Cardiac muscle cell (in vitro differentiated cells and primary cell): ENCODE results near the gene KDM4C. TPM values are rescaled to one million over a fixed set of nuclear protein-coding genes. Genes with fewer than 3 reads are reported as not detected.

Experiments
- DNase-seq, 2 donors: peaks; one replicate each; pipeline versions ENCODE4 v3.0.0 to v3.0.0-alpha.2; 2010 to 2017; ENCODE audit warnings: low read depth in 1 of 2, low spot score in 1 of 2
- H3K27ac ChIP-seq: fragments of 200-600 bp; sonication (generic); 2 replicates; pipeline ENCODE4 v1.5.1; 2016
- H3K27me3 ChIP-seq: fragments of 200-600 bp; sonication (generic); 2 replicates; pipeline ENCODE4 v1.6.0; 2016; ENCODE audit warnings: control low read depth
- H3K36me3 ChIP-seq: fragments of 200-600 bp; sonication (generic); 2 replicates; pipeline ENCODE4 v1.5.1; 2016; ENCODE audit warnings: control low read depth
- H3K4me1 ChIP-seq: fragments of 200-600 bp; sonication (generic); 2 replicates; pipeline ENCODE4 v1.8.1; 2017; ENCODE audit warnings: low read depth, mild to moderate bottlenecking, mixed run types
- H3K4me3 ChIP-seq: fragments of 200-600 bp; sonication (generic); 2 replicates; pipeline ENCODE4 v1.5.1; 2016; ENCODE audit warnings: mild to moderate bottlenecking
- H3K9me3 ChIP-seq: fragments of 200-600 bp; sonication (generic); 2 replicates; pipeline ENCODE4 v1.5.1; 2017; ENCODE audit warnings: low read depth, mild to moderate bottlenecking, control low read depth
- CTCF ChIP-seq: IDR thresholded peaks from 2 replicates; pipeline ENCODE4 v1.5.1; 2012; ENCODE audit warnings: low read depth, mild to moderate bottlenecking, low read length
- polyA plus RNA-seq: library from polyadenylated mRNA; unstranded; fragments of >200 nt; fragmentation: Nextera tagmentation; extraction: Ambion mirVana; gene quantifications from 2 replicates; pipeline ENCODE4 v1.2.1, GENCODE V29; 2016
- total RNA-seq: library from RNA; depleted of rRNA; stranded (reverse); fragments of >200 nt; gene quantifications from 2 replicates; pipeline ENCODE4 v1.2.3, GENCODE V29; 2016

KDM4C gene
- total and polyA plus RNA-seq, 2 experiments from 2014 or later: 15.1 to 32.0 TPM

DNA sequence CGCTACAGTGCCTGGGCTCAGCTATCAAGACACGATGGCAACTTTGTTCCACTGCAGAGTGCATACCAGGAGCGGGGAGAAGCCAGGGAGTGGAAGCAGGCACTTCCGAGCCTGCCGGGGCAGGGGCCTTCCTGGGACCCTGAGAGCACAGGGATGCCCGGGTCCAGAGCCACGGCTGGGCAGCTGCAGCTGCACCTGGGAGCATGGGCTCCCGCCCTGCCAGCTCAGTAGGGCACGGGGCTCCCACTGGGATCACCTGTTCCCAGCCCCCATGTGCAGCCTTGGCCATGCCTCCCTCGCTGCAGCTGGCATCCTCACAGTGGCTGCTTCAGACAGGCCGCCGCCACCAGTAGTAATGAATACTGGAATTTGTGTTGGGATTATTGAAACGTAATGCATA lies 391.5 kb downstream of the KDM4C start:
- H3K9me3 ChIP-seq: no peaks in the 10 kb centered on the region
- H3K27me3 ChIP-seq: no peaks in the 10 kb centered on the region
- H3K36me3 ChIP-seq: no peaks in the 10 kb centered on the region
- H3K4me3 ChIP-seq: no peak overlapping the region
- peaks cover 78% of the 10 kb centered on the region for H3K4me1 ChIP-seq
- no peak for DNase-seq
- peak overlapping the region; percentile 85 for H3K27ac ChIP-seq
- TF ChIP-seq CTCF: no peak

DNA sequence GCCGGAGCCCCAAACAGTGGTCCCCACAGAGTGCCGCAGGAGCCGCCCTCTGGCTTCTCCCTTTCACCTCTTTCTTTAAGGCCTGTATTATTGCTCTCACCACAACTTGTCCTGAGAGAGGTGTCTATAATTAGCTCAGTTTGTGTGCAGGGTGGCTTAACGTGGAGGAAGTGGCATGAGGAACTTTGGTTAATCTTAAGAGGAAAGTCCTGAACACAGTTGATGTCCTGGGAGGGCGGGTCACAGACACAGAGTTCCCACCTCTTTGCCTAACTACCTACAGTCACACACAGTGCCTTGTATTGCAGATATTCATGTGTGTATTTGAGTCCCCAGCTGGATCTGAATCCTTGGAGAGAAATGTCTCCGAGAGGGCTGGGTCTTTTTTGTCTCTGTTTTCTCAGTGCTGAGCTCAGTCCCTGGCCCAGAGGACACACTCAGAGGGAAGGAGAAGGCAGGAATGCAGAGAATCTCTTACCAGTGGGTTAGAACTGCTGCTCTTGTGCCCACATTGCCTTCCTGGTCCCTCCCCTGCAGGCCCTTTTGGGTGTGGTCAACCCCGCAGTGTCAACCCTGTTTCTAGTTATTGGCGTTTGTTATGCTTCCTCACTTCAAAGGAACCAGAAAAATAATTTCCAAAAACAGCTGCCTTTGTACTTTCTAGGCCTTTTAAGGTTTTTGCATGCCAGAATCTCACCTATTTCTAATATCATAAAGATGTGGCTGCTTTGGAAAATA lies 392.5 kb downstream of the KDM4C start:
- H3K27ac ChIP-seq: peak overlapping the region; percentile 85
- H3K9me3 ChIP-seq: no peaks in the 10 kb centered on the region
- TF ChIP-seq CTCF: no peak
- H3K36me3 ChIP-seq: no peaks in the 10 kb centered on the region
- H3K4me3 ChIP-seq: no peak overlapping the region
- H3K27me3 ChIP-seq: no peaks in the 10 kb centered on the region
- DNase-seq: no peak
- peaks cover 73% of the 10 kb centered on the region for H3K4me1 ChIP-seq

DNA sequence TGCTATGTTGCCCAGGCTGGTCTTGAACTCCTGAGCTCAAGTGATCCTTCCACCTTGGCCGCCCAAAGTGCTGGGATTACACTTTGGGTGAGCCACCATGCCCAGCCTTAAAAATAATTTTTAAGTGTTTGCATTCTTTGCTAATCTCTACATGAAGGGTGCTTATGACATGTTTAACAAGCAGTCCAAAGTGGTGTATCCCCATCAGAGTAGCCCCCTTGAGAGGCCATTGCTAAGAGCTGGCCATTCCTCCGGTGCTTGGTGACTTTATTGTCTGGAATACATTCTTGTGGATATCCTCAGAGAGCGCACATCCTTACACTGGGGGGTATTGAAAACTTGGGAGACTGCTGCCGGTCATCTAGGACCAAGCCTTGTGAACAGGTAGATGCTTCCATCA lies 395.4 kb downstream of the KDM4C start:
- TF ChIP-seq CTCF: no peak

DNA sequence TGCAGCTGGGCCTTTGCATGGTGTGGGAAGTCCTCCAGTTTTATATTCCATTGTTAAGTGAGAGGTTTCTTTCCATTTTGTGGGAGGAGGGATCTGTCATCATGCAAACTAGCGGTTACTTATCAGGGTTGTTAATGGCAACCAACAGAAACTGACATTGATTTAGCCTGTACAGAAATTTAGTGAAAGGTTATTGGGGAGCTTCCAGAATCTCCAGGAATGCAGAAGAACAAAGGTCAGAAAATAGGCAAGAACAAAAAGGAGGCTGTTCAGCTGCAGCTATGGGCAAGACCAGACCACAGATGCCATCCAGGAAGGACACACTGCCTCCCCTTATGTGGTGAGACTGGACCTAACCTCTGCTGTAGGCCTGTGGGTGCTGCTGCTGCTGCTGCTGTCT lies 395.8 kb downstream of the KDM4C start:
- no peak overlapping the region for H3K4me3 ChIP-seq
- H3K27ac ChIP-seq: peak overlapping the region; percentile 82
- no peak for TF ChIP-seq CTCF
- H3K27me3 ChIP-seq: no peaks in the 10 kb centered on the region
- H3K9me3 ChIP-seq: no peaks in the 10 kb centered on the region
- DNase-seq: peak in 1 of 2 donors; percentile 92
- H3K4me1 ChIP-seq: peaks cover 47% of the 10 kb centered on the region
- no peaks in the 10 kb centered on the region for H3K36me3 ChIP-seq

More for the DNA sequence above, 395.4 kb downstream of the KDM4C start:
- peaks cover 47% of the 10 kb centered on the region for H3K4me1 ChIP-seq
- DNase-seq: peak; percentile 9 to 56
- H3K27me3 ChIP-seq: no peaks in the 10 kb centered on the region
- no peaks in the 10 kb centered on the region for H3K9me3 ChIP-seq
- H3K27ac ChIP-seq: peak overlapping the region; percentile 82
- H3K36me3 ChIP-seq: no peaks in the 10 kb centered on the region
- no peak overlapping the region for H3K4me3 ChIP-seq

DNA sequence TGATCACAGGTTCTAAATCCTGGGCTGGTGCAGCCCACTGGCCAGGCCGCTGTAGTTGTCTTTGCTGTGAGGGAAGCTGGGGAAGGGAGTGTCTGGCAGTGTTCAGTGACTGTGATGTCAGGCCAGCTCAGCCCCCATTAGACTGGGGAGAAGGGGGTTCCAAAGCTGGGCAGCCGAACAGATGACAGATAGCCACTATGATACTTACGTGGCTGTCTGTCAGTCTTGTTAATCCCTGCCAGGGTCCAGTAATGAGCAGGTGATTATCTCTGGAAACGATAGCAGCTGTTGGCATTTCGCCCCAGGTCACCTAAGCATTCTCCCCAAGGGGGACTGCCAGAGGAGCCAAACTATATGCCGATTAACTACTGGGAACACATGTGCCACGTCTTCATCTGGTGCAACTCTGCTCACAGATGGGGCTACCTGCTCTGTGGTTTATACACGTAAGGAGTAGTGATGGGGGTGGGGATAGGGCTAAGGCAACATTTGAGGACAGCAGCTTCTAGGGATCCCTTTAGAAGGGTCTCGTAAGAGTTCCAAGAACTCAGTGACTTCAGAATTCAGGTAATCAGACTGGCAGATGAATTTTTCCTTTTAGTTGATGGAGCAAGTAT lies 396.3 kb downstream of the KDM4C start:
- H3K36me3 ChIP-seq: no peaks in the 10 kb centered on the region
- peaks cover 47% of the 10 kb centered on the region for H3K4me1 ChIP-seq
- DNase-seq: no peak
- H3K27ac ChIP-seq: peak overlapping the region; percentile 82
- TF ChIP-seq CTCF: no peak
- no peak overlapping the region for H3K4me3 ChIP-seq
- no peaks in the 10 kb centered on the region for H3K9me3 ChIP-seq
- H3K27me3 ChIP-seq: no peaks in the 10 kb centered on the region
